GM12801 (cell line): ENCODE data around the gene KLHDC9.

Source experiments
- TF ChIP-seq, protein P1 (sequence below): IDR thresholded peaks from one replicate; pipeline ENCODE4 v1.5.1; 2011; ENCODE audit warnings: control low read depth; ENCODE audit not compliant: insufficient read length; ENCODE audit errors: extremely low read depth

Gene KLHDC9

DNA sequence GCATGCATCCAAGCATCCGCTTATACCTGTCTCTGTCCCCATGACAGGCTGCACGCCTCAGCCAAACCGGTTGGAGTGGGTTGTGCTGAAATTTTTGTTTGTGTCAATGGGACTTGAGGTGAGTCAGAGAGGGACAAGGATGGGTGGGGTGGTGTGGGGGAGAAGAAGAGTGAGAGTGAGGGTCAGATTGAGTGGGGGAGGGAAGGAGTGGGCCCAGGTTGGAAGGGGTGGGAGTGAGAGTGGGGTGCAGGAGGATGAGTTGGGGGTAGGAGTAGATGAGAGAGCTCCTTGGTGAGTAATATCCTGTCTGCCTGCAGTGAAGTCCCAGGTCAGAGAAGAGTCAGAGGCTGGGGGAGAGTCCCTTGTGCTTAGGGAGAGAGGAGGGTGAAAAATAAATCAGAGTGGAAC, 5.5 kb upstream of the KLHDC9 start:
- TF ChIP-seq, protein P1, sequence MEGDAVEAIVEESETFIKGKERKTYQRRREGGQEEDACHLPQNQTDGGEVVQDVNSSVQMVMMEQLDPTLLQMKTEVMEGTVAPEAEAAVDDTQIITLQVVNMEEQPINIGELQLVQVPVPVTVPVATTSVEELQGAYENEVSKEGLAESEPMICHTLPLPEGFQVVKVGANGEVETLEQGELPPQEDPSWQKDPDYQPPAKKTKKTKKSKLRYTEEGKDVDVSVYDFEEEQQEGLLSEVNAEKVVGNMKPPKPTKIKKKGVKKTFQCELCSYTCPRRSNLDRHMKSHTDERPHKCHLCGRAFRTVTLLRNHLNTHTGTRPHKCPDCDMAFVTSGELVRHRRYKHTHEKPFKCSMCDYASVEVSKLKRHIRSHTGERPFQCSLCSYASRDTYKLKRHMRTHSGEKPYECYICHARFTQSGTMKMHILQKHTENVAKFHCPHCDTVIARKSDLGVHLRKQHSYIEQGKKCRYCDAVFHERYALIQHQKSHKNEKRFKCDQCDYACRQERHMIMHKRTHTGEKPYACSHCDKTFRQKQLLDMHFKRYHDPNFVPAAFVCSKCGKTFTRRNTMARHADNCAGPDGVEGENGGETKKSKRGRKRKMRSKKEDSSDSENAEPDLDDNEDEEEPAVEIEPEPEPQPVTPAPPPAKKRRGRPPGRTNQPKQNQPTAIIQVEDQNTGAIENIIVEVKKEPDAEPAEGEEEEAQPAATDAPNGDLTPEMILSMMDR: no peak

DNA sequence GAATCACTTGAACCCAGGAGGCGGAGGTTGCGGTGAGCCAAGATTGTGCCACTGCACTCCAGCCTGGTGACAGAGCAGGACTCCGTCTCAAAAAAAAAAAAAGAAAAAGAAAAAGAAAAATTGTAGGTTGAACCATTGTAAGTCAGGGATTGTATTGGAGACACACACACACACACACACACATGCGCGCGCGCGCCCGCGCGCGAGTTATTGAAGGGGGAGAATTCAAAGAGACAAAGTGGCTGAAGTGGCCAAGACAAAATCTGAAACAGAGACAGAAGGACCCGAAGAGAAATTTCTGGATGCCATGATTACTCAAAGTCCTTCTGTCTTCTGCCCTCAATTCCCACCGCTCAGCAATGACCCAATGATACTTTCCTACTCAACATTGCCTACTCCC, 3.7 kb upstream of the KLHDC9 start:
- TF ChIP-seq, protein P1: no peak

DNA sequence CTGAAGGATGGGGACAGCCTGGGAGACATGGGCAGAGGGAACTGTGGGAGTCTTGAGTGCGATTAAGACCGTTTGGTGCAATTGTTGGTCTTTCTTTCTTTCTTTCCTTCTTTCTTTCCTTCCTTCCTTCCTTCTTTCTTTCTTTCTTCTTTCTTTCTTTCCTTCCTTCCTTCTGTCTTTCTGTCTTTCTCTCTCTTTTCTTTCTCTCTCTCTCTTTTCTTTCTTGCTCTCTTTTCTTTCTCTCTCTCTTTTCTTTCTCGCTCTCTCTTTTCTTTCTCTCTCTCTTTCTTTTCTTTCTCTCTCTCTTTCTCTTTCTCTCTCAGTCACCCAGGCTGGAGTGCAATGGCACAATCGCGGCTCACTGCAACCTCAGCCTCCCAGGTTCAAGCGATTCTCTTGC, 2.9 kb upstream of the KLHDC9 start:
- TF ChIP-seq, protein P1: no peak

DNA sequence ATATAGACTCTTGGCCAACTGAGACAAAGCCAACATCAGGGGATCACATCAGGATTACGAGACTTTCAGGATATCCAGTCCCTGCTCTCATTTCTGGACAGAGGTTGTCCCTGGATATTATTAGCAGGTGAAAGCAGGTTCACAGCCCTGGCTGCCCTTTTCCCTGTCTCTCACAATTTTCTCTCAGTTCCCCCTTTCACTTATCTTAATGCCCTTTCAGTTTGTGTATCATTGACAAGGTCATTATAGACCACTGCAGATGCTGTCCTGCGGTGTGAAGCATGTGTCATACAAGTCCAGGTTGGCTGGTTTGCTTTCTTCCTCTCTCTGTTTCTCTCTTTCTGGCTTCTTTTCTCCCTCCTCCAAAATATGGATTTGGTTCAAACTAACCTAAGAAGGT, 2.1 kb upstream of the KLHDC9 start:
- TF ChIP-seq, protein P1: no peak

DNA sequence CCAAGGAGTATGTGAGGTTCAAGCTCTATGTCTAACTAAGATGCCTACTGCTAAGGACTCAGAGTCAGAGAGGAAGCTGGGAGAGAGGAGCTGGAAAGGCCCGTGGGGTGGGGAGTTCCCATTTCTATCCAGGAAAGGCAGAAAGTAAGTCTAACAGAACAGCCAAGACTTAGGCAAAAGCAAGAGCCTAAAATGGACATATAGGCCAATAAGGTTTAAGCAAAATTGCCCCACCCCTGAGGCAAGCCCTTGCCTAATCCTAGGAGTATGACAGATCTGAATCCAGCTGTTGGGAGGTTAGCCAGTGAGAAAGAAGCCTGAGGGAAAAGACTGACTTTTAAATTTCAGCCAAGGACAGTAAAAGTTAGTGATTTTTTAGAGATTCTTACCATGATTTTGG, 1.6 kb upstream of the KLHDC9 start:
- TF ChIP-seq, protein P1: no peak

DNA sequence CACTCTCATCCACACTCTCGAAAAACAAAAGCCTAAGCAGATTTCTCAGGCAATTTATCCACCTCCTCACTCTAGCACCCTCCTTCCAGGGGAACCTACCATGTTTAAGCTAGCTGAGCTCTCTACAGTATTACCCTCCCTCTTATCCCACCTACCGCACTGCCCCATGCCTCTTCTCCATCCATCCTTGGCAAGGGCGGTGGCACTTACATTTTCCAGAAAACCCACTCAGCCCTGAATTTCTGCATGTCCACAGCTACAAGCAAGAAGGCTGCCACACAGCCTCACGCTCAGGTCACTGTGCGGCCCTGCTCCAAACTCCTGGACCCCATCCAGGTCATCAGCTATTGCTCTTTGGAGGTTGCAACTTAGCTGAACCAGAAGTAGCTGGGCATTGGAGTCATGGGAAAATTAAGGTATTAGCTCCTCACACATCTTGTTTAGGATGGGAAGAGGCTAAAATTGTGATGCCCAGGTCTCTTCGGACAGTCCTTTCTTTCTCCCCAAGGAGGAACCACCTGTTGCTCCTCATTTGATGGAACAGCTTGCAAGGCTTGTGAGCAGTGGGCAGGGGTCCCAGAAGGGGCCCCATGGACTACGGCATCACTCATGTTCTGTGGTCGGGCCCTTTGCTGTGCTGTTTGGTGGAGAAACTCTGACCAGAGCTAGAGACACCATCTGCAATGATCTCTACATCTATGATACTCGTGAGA, 1.1 kb downstream of the KLHDC9 start:
- TF ChIP-seq, protein P1: no peak

DNA sequence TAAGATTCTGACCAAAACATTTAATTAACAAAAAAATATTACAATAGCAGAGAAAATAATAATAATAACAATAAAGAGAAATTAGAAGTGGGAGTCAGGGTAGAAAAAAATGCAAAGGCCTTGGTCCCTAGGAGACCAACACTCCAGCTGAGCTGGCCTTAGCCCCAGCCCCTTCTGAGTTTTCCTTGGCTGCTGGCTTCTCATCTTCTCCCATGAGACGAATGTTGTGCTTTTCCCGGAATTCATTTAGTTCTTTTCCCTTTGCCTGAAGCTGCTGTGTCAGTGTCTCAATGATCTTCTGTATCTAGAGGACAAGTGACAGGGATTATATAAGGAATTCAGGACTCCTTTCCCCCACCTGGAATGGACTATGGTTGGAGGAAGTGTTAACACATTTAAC, 2.4 kb downstream of the KLHDC9 start:
- TF ChIP-seq, protein P1: no peak

DNA sequence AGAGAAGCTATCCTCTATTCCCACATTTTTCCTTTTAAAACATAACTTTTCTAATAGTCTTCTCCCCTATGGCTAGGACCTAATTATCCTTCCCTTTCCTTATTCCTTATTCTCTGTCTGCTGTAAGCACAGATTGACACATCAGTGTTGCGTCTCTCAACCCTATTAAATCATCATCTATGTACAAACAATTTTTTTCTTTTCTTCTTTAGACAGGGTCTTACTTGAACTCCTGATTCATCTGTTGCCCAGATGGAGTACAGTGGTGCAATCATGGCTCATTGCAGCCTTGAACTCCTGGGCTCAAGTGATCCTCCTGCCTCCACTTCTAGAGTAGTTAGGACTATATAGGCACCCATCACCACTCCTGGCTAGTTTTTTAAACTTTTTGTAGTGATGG, 8.3 kb downstream of the KLHDC9 start:
- TF ChIP-seq, protein P1: no peak
